ACC112 (cell line): Measurements from ENCODE around the gene SLC6A3.
"Not testable (repeated sequence)": the region's sequence is repeated elsewhere in the genome, so short reads cannot be mapped to it uniquely, and the experiment has no call there.

Source experiments
- H2AFZ ChIP-seq: fragments of 200-600 bp; sonication (generic); one replicate; pipeline ENCODE4 v1.6.0; 2017; ENCODE audit warnings: antibody characterized with exemption, low read length; ENCODE audit not compliant: unreplicated experiment
- H3K27ac ChIP-seq: fragments of 200-600 bp; sonication (generic); 2 replicates; pipeline ENCODE4 v1.5.1; 2014; ENCODE audit warnings: low read depth, mild to moderate bottlenecking, antibody characterized with exemption, low read length, moderate library complexity
- H3K27me3 ChIP-seq: fragments of 200-600 bp; sonication (generic); 2 replicates; pipeline ENCODE4 v1.6.1; 2014; ENCODE audit warnings: mild to moderate bottlenecking, antibody characterized with exemption, low read length, moderate library complexity, mixed read lengths; ENCODE audit not compliant: insufficient read depth
- H3K36me3 ChIP-seq: fragments of 200-600 bp; sonication (generic); 2 replicates; pipeline ENCODE4 v1.6.1; 2016; ENCODE audit warnings: mild to moderate bottlenecking, antibody characterized with exemption, low read length, moderate library complexity, mixed read lengths; ENCODE audit not compliant: insufficient read depth
- H3K4me1 ChIP-seq: fragments of 200-600 bp; sonication (generic); one replicate; pipeline ENCODE4 v1.6.1; 2016; ENCODE audit warnings: low read length, mixed read lengths; ENCODE audit not compliant: insufficient read depth, unreplicated experiment, control insufficient read depth
- H3K4me3 ChIP-seq: fragments of 200-600 bp; sonication (generic); 2 replicates; pipeline ENCODE4 v1.5.1; 2014; ENCODE audit warnings: mild to moderate bottlenecking, low read depth, low read length
- H3K79me2 ChIP-seq: fragments of 200-600 bp; sonication (generic); one replicate; pipeline ENCODE4 v1.6.0; 2016; ENCODE audit warnings: low read length; ENCODE audit not compliant: control insufficient read depth, unreplicated experiment, insufficient read depth

Gene SLC6A3

DNA sequence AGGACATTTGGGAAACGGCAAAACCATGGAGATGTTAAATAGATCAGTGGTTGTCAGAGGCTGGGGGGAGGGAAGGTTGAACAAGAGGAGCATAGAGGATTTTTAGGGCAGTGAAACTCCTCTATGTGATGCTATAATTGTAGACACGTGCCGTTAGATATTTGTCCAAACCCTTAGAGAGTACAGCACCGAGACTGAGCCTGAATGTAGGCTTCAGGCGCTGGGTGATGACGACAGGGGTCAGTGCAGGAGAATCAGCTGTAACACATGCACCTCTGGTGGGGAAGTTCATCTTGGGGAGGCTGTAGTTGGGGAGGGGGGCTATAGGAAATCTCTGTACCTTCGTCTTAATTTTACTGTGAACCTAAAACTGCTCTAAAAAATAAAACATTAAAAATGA lies 78.1 kb downstream of the SLC6A3 start:
- Histone ChIP-seq H3K4me3 (no peak overlapping the region), H3K27ac (no peak overlapping the region), H3K27me3 (peaks cover 92% of the 10 kb centered on the region), H3K4me1 (no peaks in the 10 kb centered on the region), H3K36me3 (no peaks in the 10 kb centered on the region), H3K79me2 (no peaks in the 10 kb centered on the region), H2AFZ (no peak overlapping the region)

DNA sequence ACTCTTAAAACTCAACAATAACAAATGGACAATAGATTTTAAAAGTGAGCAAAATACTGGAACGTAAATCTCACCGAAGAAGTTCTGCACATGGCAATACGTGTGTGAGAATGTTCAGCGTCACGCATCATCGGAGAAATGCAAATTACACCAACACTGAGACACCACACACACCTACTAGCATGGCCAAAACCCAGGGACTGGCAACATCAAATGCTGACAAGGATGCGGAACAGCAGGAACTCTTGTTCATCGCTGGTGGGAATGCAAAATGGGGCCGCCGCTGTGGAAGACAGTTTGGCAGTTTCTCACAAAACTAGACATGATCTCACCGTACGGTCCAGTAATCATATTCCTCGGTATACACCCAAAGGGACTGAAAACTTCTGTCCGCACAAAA lies 78.7 kb downstream of the SLC6A3 start:
- no peak overlapping the region for H3K27ac ChIP-seq
- H3K27me3 ChIP-seq = peaks cover 91% of the 10 kb centered on the region
- no peak overlapping the region for H2AFZ ChIP-seq

GRCh38 chr5:1364211-1364610 lies 81.0 kb downstream of the SLC6A3 start:
- Histone ChIP-seq H3K27ac (no peak overlapping the region), H3K27me3 (peaks cover 85% of the 10 kb centered on the region), H3K4me3 (no peak overlapping the region), H3K4me1 (no peaks in the 10 kb centered on the region), H3K79me2 (no peaks in the 10 kb centered on the region), H3K36me3 (no peaks in the 10 kb centered on the region), H2AFZ (no peak overlapping the region)

More for the DNA sequence above, 78.7 kb downstream of the SLC6A3 start:
- no peak overlapping the region for H3K4me3 ChIP-seq
- H3K4me1 ChIP-seq = no peaks in the 10 kb centered on the region
- H3K36me3 ChIP-seq = no peaks in the 10 kb centered on the region
- no peaks in the 10 kb centered on the region for H3K79me2 ChIP-seq

GRCh38 chr5:1363581-1363980 lies 81.7 kb downstream of the SLC6A3 start:
- H3K4me1 ChIP-seq = no peaks in the 10 kb centered on the region
- no peak overlapping the region for H3K4me3 ChIP-seq
- no peaks in the 10 kb centered on the region for H3K79me2 ChIP-seq
- H2AFZ ChIP-seq = no peak overlapping the region
- no peak overlapping the region for H3K27ac ChIP-seq
- H3K27me3 ChIP-seq = peaks cover 86% of the 10 kb centered on the region
- no peaks in the 10 kb centered on the region for H3K36me3 ChIP-seq

- Histone ChIP-seq H2AFZ (no peak overlapping the region), H3K36me3 (no peaks in the 10 kb centered on the region), H3K4me3 (no peak overlapping the region), H3K4me1 (no peaks in the 10 kb centered on the region), H3K79me2 (no peaks in the 10 kb centered on the region), H3K27ac (no peak overlapping the region), H3K27me3 (peaks cover 86% of the 10 kb centered on the region)
Measured at GRCh38 chr5:1363160-1363559, 82.1 kb downstream of the SLC6A3 start.

DNA sequence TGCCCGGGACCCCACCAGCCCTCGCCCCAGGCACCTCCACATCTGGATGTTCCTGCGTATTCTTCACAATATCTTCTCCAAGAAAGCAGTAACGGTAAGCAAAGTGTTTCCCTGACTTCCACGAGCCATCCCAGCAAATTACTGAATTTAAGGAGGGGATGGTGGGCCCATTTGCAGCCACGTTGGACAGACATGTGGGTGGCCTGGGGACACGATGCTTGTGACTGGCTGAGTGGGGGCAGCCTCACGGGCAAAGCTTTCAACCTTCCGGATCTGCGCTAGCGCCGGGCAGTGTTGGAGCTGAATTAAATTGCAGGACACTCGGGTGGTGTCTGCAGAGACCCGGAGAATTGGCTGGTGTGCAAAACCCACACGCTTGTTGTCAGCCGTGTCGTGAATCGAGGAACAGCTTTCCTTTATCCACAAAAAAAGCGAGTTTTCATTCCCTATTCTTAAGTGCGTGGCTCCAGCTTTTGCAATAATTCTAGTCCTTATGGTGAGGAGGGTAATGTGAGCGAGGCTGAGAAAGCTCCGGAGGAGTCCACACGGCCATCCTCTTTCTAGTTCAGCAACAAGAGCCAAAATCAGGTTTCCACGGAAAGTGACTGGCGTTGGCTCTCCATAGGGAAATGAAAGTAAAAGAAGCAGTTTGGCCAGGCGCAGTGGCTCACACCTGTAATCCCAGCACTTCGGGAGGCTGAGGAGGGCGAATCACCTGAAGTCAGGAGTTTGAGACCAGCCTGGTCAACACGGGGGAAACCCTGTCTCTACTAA lies 82.8 kb downstream of the SLC6A3 start:
- no peaks in the 10 kb centered on the region for H3K79me2 ChIP-seq
- H3K4me1 ChIP-seq = no peaks in the 10 kb centered on the region
- H2AFZ ChIP-seq = no peak overlapping the region
- H3K4me3 ChIP-seq = no peak overlapping the region
- H3K27ac ChIP-seq = no peak overlapping the region
- no peaks in the 10 kb centered on the region for H3K36me3 ChIP-seq
- peaks cover 88% of the 10 kb centered on the region for H3K27me3 ChIP-seq

GRCh38 chr5:1360861-1361260 lies 84.4 kb downstream of the SLC6A3 start:
- H3K27me3 ChIP-seq = peaks cover 89% of the 10 kb centered on the region

GRCh38 chr5:1360367-1360766 lies 84.9 kb downstream of the SLC6A3 start:
- H2AFZ ChIP-seq, H3K4me1 ChIP-seq, H3K27ac ChIP-seq, H3K36me3 ChIP-seq, H3K4me3 ChIP-seq, H3K79me2 ChIP-seq: not testable (repeated sequence)
- peaks cover 89% of the 10 kb centered on the region for H3K27me3 ChIP-seq

More at GRCh38 chr5:1360861-1361260, 84.4 kb downstream of the SLC6A3 start:
- H3K36me3 ChIP-seq = no peaks in the 10 kb centered on the region
- H3K79me2 ChIP-seq = no peaks in the 10 kb centered on the region
- no peak overlapping the region for H3K4me3 ChIP-seq
- H3K4me1 ChIP-seq = no peaks in the 10 kb centered on the region
- H2AFZ ChIP-seq = no peak overlapping the region
- no peak overlapping the region for H3K27ac ChIP-seq

DNA sequence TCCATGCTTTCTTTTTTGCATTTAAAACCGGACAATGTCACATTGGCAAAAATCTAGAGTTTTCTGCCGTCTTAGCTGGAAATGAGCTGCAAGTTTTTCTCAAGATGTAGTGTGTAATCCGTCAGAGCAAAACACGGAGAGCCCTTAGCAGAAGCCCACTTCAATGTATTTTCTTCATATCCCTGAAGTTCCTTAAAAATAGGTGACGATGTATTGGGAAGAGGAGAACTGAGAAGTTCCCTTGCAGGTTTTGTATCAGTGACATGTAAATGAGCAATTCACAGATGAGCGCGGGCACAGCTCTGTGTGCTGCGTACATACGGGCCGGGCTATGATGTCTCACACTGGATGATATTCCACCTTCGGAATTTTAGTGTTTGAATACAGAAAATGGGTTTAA lies 85.5 kb downstream of the SLC6A3 start:
- H3K36me3 ChIP-seq = no peaks in the 10 kb centered on the region
- no peak overlapping the region for H3K27ac ChIP-seq
- H3K4me1 ChIP-seq = no peaks in the 10 kb centered on the region
- no peak overlapping the region for H3K4me3 ChIP-seq
- H3K79me2 ChIP-seq = no peaks in the 10 kb centered on the region
- H2AFZ ChIP-seq = no peak overlapping the region
- peaks cover 89% of the 10 kb centered on the region for H3K27me3 ChIP-seq

GRCh38 chr5:1359031-1359645 lies 86.1 kb downstream of the SLC6A3 start:
- Histone ChIP-seq H2AFZ (no peak overlapping the region), H3K79me2 (no peaks in the 10 kb centered on the region), H3K27ac (no peak overlapping the region), H3K36me3 (no peaks in the 10 kb centered on the region), H3K27me3 (peaks cover 89% of the 10 kb centered on the region), H3K4me1 (no peaks in the 10 kb centered on the region), H3K4me3 (no peak overlapping the region)

DNA sequence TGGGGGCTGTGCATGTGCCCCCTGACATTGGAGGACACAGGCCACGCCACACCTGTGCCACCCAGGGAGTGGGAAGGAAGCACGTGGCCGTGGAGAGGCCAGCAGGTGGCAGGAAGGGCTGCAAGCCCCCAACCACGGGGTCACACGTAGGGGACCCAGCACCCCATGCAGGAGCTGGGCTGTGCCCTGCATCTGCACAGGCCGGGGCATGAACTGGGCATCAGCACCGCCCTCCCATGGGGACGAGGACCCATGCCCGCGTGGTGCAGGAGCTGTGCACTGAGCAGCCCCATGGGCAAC lies 86.6 kb downstream of the SLC6A3 start:
- H3K4me3 ChIP-seq = no peak overlapping the region
- H3K27me3 ChIP-seq = peaks cover 89% of the 10 kb centered on the region
- no peaks in the 10 kb centered on the region for H3K4me1 ChIP-seq
- no peak overlapping the region for H2AFZ ChIP-seq
- H3K79me2 ChIP-seq = no peaks in the 10 kb centered on the region
- no peak overlapping the region for H3K27ac ChIP-seq
- H3K36me3 ChIP-seq = no peaks in the 10 kb centered on the region
